ENCODE measurements around the gene ARHGAP35. TPM values are rescaled to one million over a fixed set of nuclear protein-coding genes. Genes with fewer than 3 reads are reported as not detected.
"Not testable (repeated sequence)": the region's sequence is repeated elsewhere in the genome, so short reads cannot be mapped to it uniquely, and the experiment has no call there.

The ARHGAP35 gene
- total and polyA plus RNA-seq, 4 experiments from 2014 or later: 1.1 to 49.0 (median 29.1) TPM

DNA sequence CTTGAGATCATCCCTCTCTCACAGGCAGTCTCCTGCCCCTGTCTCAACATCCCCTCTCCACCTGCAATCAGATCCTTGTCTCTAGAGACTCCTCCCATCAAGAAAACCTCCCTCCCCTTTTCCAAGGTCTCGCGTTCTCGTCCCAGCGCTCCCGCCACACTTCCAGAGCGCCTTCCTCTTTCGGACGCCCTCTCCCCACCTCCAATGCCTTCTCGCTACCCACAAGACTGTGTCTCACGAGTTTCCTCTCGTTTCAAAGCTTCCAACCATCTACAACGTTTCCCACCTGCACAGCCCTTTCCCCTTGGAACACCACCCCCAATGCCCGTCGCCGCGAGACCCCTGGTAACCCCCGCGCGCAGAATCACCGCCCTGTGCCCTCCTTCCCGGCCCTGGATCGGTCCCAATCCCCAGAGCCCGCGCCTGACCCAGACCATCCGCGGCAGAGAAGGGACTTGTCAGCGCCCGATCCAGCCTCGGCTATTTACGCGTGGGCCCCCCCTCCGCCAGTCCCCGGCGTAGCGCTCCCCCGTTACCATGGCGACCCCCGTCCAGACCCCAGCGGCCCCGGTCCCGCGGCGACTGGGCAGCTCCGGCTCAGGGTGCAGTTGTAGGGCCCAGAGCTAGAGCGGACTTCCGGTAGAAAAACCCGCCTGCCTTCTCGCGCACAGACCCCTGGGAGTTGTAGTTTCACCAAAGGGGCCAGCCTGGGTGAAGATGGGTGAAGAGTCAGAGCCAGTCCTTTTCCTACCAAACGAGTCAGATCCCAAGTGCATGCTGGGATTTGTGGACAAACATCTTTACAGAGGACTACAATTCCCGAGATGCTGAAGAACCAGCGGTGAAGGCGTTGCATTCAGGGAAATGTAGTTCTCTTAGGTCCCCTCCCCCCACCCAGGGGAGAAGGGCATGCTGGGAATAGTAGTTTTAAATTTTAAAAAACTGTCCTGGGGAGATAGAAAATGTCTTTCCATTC lies 10.3 kb upstream of the ARHGAP35 start, which contains the start of gene AP2S1:
AP2S1 (minus strand) TSS at position 619 of the 976 bp plus-strand sequence; CDS start at position 539, 80 bp downstream.
- ChIA-PET POLR2A (ENCODE audit: partially characterized antibody) (interaction anchor here (0.6 to 1.8 kb wide), 8 partner anchors 11 to 248 kb away, joined by 3 to 7 read pairs (median 4); no protein-coding TSS in a partner anchor), CTCF (ENCODE audit: partially characterized antibody) (interaction anchor here (0.6 to 2.6 kb wide), 7 partner anchors 10 to 360 kb away, joined by 3 to 16 read pairs (median 3); no protein-coding TSS in a partner anchor)
- H3K4me1 Mint-ChIP-seq: peaks cover 19 to 33% (median 24%) of the 10 kb centered on the region in 4 donors
- H3K27ac Mint-ChIP-seq: peak within 1 kb of the TSS; percentile 62 to 96 (median 93)
- H3K36me3 Mint-ChIP-seq: peaks cover 10 to 15% of the 10 kb centered on the region in 2 donors
- H3K4me3 ChIP-seq (ENCODE audit: low read length in 2 of 2): peak within 1 kb of the TSS; percentile 62 to 86
- H3K27ac ChIP-seq (ENCODE audit: low read depth, low read length): peak within 1 kb of the TSS; percentile 85
- H3K27me3 ChIP-seq (ENCODE audit: insufficient read depth, low read length): no peaks in the 10 kb centered on the region
- DNase-seq: peak; percentile 93 to 99 (median 95)
- H3K36me3 ChIP-seq (ENCODE audit: insufficient read depth, low read length): no peaks in the 10 kb centered on the region
- peaks cover 13% of the 10 kb centered on the region for H3K4me1 ChIP-seq (ENCODE audit: insufficient read depth, low read length)
- intact Hi-C loops (cut with micrococcal nuclease): loop anchor here (1.0 to 10.0 kb wide), 3 partner anchors 10 to 1514 kb away; partner anchors contain the start of genes ARHGAP35, SYNGR4, TMEM143 and TMEM160
- H3K9me3 Mint-ChIP-seq: no peaks in the 10 kb centered on the region
- no peaks in the 10 kb centered on the region for H3K27me3 Mint-ChIP-seq
- H3K4me3 Mint-ChIP-seq: peak within 1 kb of the TSS; percentile 78 to 97 (median 94)
- no peaks in the 10 kb centered on the region for H3K9me3 ChIP-seq (ENCODE audit: control insufficient read depth in 1 of 2, low read length in 2 of 2)

DNA sequence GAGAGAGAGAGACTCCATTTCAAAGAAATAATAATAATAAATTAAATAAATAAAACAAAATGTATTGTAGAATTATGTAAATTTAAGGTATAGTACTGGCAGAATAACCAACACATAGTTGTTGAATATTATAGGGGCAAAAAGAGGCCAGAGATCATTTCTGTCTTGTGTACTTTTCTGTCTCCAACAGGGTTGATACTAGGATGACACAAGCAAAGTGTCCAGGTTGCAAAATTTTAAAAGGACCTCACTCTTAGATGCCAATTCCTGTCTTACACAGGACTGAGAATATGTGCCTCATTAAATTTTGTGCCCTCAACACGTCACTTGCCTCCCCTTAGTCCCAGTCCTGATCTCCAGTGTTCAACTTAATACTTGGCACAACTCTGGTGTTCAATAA lies 8.0 kb upstream of the ARHGAP35 start:
- intact Hi-C loops (cut with micrococcal nuclease): loop anchor here (10.0 kb wide), 1 partner anchor 1512 kb away; the partner anchor contains the start of genes SYNGR4 and TMEM143
- Mint-ChIP-seq H3K4me1 (peaks cover 19 to 35% (median 25%) of the 10 kb centered on the region in 4 donors), H3K36me3 (peaks cover under 1 to 6% of the 10 kb centered on the region in 2 donors), H3K27ac (peak overlapping the region in 1 of 7 donors; percentile 42), H3K4me3 (no peak overlapping the region), H3K9me3 (no peaks in the 10 kb centered on the region), H3K27me3 (no peaks in the 10 kb centered on the region)
- Histone ChIP-seq H3K9me3 (ENCODE audit: control insufficient read depth in 1 of 2, low read length in 2 of 2) (no peaks in the 10 kb centered on the region), H3K36me3 (ENCODE audit: insufficient read depth, low read length) (no peaks in the 10 kb centered on the region), H3K27me3 (ENCODE audit: insufficient read depth, low read length) (no peaks in the 10 kb centered on the region), H3K27ac (ENCODE audit: low read depth, low read length) (no peak overlapping the region), H3K4me3 (ENCODE audit: low read length in 2 of 2) (no peak overlapping the region), H3K4me1 (ENCODE audit: insufficient read depth, low read length) (peaks cover 25% of the 10 kb centered on the region)
- CTCF ChIA-PET (ENCODE audit: partially characterized antibody): interaction anchor here (1.2 to 6.7 kb wide), 2 partner anchors 12 to 138 kb away, joined by 8 to 123 read pairs; no protein-coding TSS in a partner anchor
- DNase-seq: no peak
- POLR2A ChIA-PET (ENCODE audit: partially characterized antibody): no interaction called here

DNA sequence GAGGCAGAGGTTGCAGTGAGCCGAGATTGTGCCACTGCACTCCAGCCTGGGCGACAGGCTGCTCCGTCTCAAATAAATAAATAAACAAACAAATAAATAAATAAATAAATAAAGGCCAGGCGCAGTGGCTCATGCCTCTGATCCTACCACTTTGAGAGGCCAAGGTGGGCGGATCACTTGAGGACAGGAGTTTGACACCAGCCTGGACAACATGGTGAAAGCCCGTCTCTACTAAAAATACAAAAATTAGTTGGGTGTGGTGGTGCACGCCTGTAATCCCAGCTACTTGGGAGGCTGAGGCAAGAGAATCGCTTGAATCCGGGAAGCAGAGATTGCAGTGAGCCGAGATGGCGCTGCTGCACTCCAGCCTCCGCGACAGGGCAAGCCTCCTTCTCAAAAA lies 6.1 kb upstream of the ARHGAP35 start:
- CTCF ChIA-PET (ENCODE audit: partially characterized antibody): interaction anchor here (1.1 to 6.7 kb wide), 3 partner anchors 136 to 180 kb away, joined by 3 to 123 read pairs (median 3); no protein-coding TSS in a partner anchor
- H3K27ac ChIP-seq (ENCODE audit: low read depth, low read length); POLR2A ChIA-PET (ENCODE audit: partially characterized antibody); H3K27me3 Mint-ChIP-seq; H3K9me3 ChIP-seq (ENCODE audit: control insufficient read depth in 1 of 2, low read length in 2 of 2); H3K4me3 Mint-ChIP-seq; DNase-seq; H3K27me3 ChIP-seq (ENCODE audit: insufficient read depth, low read length); H3K9me3 Mint-ChIP-seq; H3K36me3 Mint-ChIP-seq; H3K36me3 ChIP-seq (ENCODE audit: insufficient read depth, low read length); H3K4me3 ChIP-seq (ENCODE audit: low read length in 2 of 2): not testable (repeated sequence)
- peaks cover 26% of the 10 kb centered on the region for H3K4me1 ChIP-seq (ENCODE audit: insufficient read depth, low read length)
- Mint-ChIP-seq H3K4me1 (peaks cover 16 to 28% (median 22%) of the 10 kb centered on the region in 4 donors), H3K27ac (peak overlapping the region in 1 of 7 donors; percentile 54)
- intact Hi-C loops (cut with micrococcal nuclease): loop anchor here (5.0 to 10.0 kb wide), 2 partner anchors 158 to 1510 kb away; partner anchors contain the start of genes SYNGR4 and TMEM143

DNA sequence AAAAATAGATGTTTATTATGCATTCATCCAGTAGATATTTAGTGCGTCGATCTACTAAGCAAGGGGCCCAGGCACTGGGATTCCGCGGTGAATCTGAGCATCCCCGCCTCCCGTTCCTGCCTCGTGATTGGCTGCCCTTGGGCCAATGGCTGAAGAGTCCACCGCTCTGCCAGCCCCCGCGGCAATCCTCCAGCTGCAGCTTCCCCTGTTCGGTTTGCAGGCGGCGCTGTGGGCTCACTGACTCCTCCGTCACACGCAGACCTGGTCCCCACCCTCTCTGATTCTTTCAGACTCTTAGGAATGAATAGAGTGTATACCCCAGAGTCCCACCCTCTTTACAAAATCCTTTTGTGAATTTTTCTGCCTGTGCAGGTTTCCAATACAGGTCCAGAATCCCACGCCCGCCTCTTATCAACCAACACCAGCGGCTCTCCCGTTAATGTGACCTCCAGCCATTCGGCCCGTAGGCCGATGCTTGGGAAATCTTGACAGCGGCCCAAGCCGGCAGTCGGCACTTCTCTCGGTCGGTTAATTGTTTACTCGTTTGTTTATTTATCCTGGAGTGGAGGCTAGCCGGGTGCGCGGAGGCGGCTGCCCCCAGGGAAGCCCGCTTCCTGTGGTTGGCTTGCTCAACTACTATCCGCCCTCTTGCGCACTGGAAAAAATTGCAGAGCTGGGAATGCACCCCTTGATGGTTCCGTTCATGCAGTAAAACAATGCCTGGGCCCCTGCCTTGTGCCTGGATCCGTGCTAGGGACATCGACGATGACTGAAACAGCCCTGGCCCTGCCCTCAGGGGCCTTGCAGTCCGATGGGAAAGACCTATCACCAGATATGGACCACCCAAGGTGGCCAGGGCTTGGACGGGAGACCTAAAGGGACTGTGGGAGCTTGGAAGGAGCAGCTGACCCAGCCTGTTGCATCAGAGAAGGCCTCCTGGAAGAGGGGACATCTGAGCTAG lies 4.5 kb upstream of the ARHGAP35 start:
- no peaks in the 10 kb centered on the region for H3K27me3 Mint-ChIP-seq
- H3K9me3 Mint-ChIP-seq: no peaks in the 10 kb centered on the region
- peaks cover 0 to 5% of the 10 kb centered on the region in 2 donors for H3K36me3 Mint-ChIP-seq
- peak overlapping the region; percentile 3 for H3K27ac ChIP-seq (ENCODE audit: low read depth, low read length)
- intact Hi-C loops (cut with micrococcal nuclease): loop anchor here (1.0 to 10.0 kb wide), 5 partner anchors 99 to 1508 kb away; partner anchors contain the start of genes SYNGR4 and TMEM143
- H3K4me1 Mint-ChIP-seq: peaks cover 10 to 22% (median 16%) of the 10 kb centered on the region in 4 donors
- H3K4me3 Mint-ChIP-seq: peak overlapping the region; percentile 73 to 84 (median 80)
- H3K27ac Mint-ChIP-seq: peak overlapping the region; percentile 69 to 91 (median 89)
- H3K36me3 ChIP-seq (ENCODE audit: insufficient read depth, low read length): no peaks in the 10 kb centered on the region
- POLR2A ChIA-PET (ENCODE audit: partially characterized antibody): interaction anchor here (0.7 to 4.0 kb wide), 12 partner anchors 68 to 269 kb away, joined by 3 to 28 read pairs (median 3); partner anchors contain the start of genes SLC1A5 and ZC3H4
- peaks cover 24% of the 10 kb centered on the region for H3K4me1 ChIP-seq (ENCODE audit: insufficient read depth, low read length)
- no peaks in the 10 kb centered on the region for H3K9me3 ChIP-seq (ENCODE audit: control insufficient read depth in 1 of 2, low read length in 2 of 2)
- CTCF ChIA-PET (ENCODE audit: partially characterized antibody): interaction anchor here (0.8 to 6.7 kb wide), 18 partner anchors 12 to 180 kb away, joined by 3 to 123 read pairs (median 4); no protein-coding TSS in a partner anchor
- peak; percentile 86 to 93 (median 90) for DNase-seq
- H3K4me3 ChIP-seq (ENCODE audit: low read length in 2 of 2): peak overlapping the region in 1 of 2 donors; percentile 53
- no peaks in the 10 kb centered on the region for H3K27me3 ChIP-seq (ENCODE audit: insufficient read depth, low read length)

DNA sequence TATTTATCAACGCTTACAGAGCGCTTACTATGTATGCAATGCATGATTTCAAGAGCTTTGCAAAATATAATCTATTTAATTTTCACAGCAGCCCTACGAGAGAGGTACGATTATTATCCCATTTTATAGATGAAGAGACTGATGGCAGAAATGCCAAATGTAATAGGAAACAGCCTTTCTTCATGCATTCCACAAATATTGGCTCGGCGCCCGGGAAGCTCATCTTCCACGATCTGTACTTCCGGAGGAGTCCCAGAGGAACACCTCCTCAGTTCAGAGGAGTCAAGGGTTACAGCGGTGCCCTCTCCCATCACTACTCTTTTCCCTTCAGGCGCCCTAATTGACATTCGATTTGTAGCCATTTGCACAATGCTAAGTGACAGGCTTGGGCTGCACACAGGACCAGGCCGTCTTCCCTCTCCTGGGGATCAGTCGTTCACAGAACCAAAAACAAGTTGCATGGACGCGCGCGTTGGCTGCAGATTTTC lies 1.1 kb upstream of the ARHGAP35 start:
- DNase-seq: no peak
- CTCF ChIA-PET (ENCODE audit: partially characterized antibody): interaction anchor here (0.6 to 6.7 kb wide), 3 partner anchors 131 to 185 kb away, joined by 3 to 123 read pairs (median 3); no protein-coding TSS in a partner anchor
- Mint-ChIP-seq H3K36me3 (peaks cover 0 to 5% of the 10 kb centered on the region in 2 donors), H3K9me3 (no peaks in the 10 kb centered on the region), H3K4me3 (peak overlapping the region; percentile 91 to 98 (median 95)), H3K27ac (peak overlapping the region; percentile 94 to 99 (median 97)), H3K27me3 (no peaks in the 10 kb centered on the region), H3K4me1 (peaks cover 12 to 22% (median 17%) of the 10 kb centered on the region in 4 donors)
- no peaks in the 10 kb centered on the region for H3K27me3 ChIP-seq (ENCODE audit: insufficient read depth, low read length)
- no peaks in the 10 kb centered on the region for H3K36me3 ChIP-seq (ENCODE audit: insufficient read depth, low read length)
- H3K27ac ChIP-seq (ENCODE audit: low read depth, low read length): peak overlapping the region; percentile 79
- no peaks in the 10 kb centered on the region for H3K9me3 ChIP-seq (ENCODE audit: control insufficient read depth in 1 of 2, low read length in 2 of 2)
- POLR2A ChIA-PET (ENCODE audit: partially characterized antibody): interaction anchor here (0.5 to 4.0 kb wide), 14 partner anchors 65 to 258 kb away, joined by 3 to 36 read pairs (median 4); partner anchors contain the start of gene ZC3H4
- H3K4me3 ChIP-seq (ENCODE audit: low read length in 2 of 2): peak overlapping the region in 1 of 2 donors; percentile 78
- H3K4me1 ChIP-seq (ENCODE audit: insufficient read depth, low read length): peaks cover 56% of the 10 kb centered on the region
- intact Hi-C loops (cut with micrococcal nuclease): loop anchor here (1.0 to 10.0 kb wide), 8 partner anchors 8 to 1505 kb away; partner anchors contain the start of genes SYNGR4, TMEM143 and ZC3H4

Data from CD4-positive, alpha-beta memory T cell (primary cell).